Measurements from ENCODE around the gene TMEM131.

- TF ChIP-seq, protein P1, sequence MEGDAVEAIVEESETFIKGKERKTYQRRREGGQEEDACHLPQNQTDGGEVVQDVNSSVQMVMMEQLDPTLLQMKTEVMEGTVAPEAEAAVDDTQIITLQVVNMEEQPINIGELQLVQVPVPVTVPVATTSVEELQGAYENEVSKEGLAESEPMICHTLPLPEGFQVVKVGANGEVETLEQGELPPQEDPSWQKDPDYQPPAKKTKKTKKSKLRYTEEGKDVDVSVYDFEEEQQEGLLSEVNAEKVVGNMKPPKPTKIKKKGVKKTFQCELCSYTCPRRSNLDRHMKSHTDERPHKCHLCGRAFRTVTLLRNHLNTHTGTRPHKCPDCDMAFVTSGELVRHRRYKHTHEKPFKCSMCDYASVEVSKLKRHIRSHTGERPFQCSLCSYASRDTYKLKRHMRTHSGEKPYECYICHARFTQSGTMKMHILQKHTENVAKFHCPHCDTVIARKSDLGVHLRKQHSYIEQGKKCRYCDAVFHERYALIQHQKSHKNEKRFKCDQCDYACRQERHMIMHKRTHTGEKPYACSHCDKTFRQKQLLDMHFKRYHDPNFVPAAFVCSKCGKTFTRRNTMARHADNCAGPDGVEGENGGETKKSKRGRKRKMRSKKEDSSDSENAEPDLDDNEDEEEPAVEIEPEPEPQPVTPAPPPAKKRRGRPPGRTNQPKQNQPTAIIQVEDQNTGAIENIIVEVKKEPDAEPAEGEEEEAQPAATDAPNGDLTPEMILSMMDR (conservative IDR thresholded peaks at IDR 0.05), result no peak
- no peak for TF ChIP-seq ZFX (IDR thresholded peaks at IDR 0.05)
These were observed 226.0 kb downstream of the TMEM131 start for GRCh38 chr2:97769711-97770110.
